HepG2 (cell line): ENCODE results near the gene ACOXL. TPM values are rescaled to one million over a fixed set of nuclear protein-coding genes. Genes with fewer than 3 reads are reported as not detected.

ENCODE experiments used
- CBX2 ChIP-seq, 2 experiments: fragments of 200-600 bp in 1 of 2; sonication (generic); formaldehyde crosslinking in 1 of 2; IDR thresholded peaks; 2 replicates each; pipeline versions ENCODE4 v1.7.0 to v1.8.1; 2018 to 2022; ENCODE audit warnings: low read depth in 2 of 2, low read length in 1 of 2, mild to moderate bottlenecking in 1 of 2, missing genetic modification reagents in 1 of 2
- CENPX ChIP-seq: sonication (generic); formaldehyde crosslinking; IDR thresholded peaks from 2 replicates; pipeline ENCODE4 v1.9.0; 2021; ENCODE audit warnings: mild to moderate bottlenecking, missing genetic modification reagents, moderate library complexity
- KDM5A ChIP-seq: fragments of 200-600 bp; sonication (generic); IDR thresholded peaks from 2 replicates; pipeline ENCODE4 v1.7.0; 2018; ENCODE audit warnings: antibody characterized with exemption, mild to moderate bottlenecking, low read length, borderline replicate concordance
- PHF21A ChIP-seq: sonication (generic); formaldehyde crosslinking; IDR thresholded peaks from 2 replicates; pipeline ENCODE4 v1.5.0; 2020; ENCODE audit warnings: mild to moderate bottlenecking, missing genetic modification reagents
- SNAPC2 ChIP-seq: sonication (generic); formaldehyde crosslinking; IDR thresholded peaks from 2 replicates; pipeline ENCODE4 v1.8.1; 2022; ENCODE audit warnings: mild to moderate bottlenecking, missing genetic modification reagents
- ZNF121 ChIP-seq: sonication (generic); formaldehyde crosslinking; IDR thresholded peaks from 2 replicates; pipeline ENCODE4 v1.5.0; 2020; ENCODE audit warnings: mild to moderate bottlenecking, missing genetic modification reagents
- ZNF678 ChIP-seq: sonication (generic); formaldehyde crosslinking; IDR thresholded peaks from 2 replicates; pipeline ENCODE4 v1.4.0; 2020; ENCODE audit warnings: mild to moderate bottlenecking, missing genetic modification reagents
- ZNF891 ChIP-seq: sonication (generic); formaldehyde crosslinking; IDR thresholded peaks from 2 replicates; pipeline ENCODE4 v1.5.0; 2020; ENCODE audit warnings: mild to moderate bottlenecking, missing genetic modification reagents
- polyA plus RNA-seq, 8 experiments: library from polyadenylated mRNA; depleted of rRNA in 3 of 8; stranded (reverse) in 7 of 8; unstranded in 1 of 8; fragments of >200 nt; fragmentation: Illumina TruSeq in 4 of 8; extraction: Trizol in 4 of 8; gene quantifications; 2 replicates each; pipeline versions ENCODE4 v1.2.1 to v1.2.3, GENCODE V29; 2011 to 2016; ENCODE audit warnings: low read depth in 4 of 8, missing spikeins in 1 of 8, mixed read lengths in 1 of 8; ENCODE audit not compliant: insufficient read depth in 1 of 8
- total RNA-seq, 5 experiments: library from RNA; depleted of rRNA; stranded (reverse); fragments of >200 nt; fragmentation: Illumina TruSeq; extraction: Trizol; gene quantifications; 2 replicates each; pipeline ENCODE4 v1.2.3, GENCODE V29; 2016; ENCODE audit warnings: low read depth in 1 of 5
- TF ChIP-seq, protein P1 (sequence below): sonication (generic); formaldehyde crosslinking; IDR thresholded peaks from 2 replicates; pipeline ENCODE4 v1.5.1; 2020; ENCODE audit warnings: mild to moderate bottlenecking, missing genetic modification reagents
- TF ChIP-seq, protein P2 (sequence below), 2 experiments: sonication (generic) in 1 of 2; formaldehyde crosslinking in 1 of 2; IDR thresholded peaks; 2 replicates each; pipeline versions ENCODE4 v1.4.0 to v1.6.1; 2016 to 2020; ENCODE audit warnings: borderline replicate concordance in 1 of 2, low read depth in 1 of 2, mild to moderate bottlenecking in 1 of 2, missing genetic modification reagents in 1 of 2
- TF ChIP-seq, protein P3 (sequence below): sonication (generic); formaldehyde crosslinking; IDR thresholded peaks from one replicate; pipeline ENCODE4 v1.5.1; 2020; ENCODE audit warnings: mild to moderate bottlenecking, missing genetic modification reagents; ENCODE audit errors: not compliant biosample characterization

ACOXL gene
- total and polyA plus RNA-seq, 2 of the 13 experiments (the other 11 are each of a cell fraction or from before 2014, with no cell fraction given) = not detected

DNA sequence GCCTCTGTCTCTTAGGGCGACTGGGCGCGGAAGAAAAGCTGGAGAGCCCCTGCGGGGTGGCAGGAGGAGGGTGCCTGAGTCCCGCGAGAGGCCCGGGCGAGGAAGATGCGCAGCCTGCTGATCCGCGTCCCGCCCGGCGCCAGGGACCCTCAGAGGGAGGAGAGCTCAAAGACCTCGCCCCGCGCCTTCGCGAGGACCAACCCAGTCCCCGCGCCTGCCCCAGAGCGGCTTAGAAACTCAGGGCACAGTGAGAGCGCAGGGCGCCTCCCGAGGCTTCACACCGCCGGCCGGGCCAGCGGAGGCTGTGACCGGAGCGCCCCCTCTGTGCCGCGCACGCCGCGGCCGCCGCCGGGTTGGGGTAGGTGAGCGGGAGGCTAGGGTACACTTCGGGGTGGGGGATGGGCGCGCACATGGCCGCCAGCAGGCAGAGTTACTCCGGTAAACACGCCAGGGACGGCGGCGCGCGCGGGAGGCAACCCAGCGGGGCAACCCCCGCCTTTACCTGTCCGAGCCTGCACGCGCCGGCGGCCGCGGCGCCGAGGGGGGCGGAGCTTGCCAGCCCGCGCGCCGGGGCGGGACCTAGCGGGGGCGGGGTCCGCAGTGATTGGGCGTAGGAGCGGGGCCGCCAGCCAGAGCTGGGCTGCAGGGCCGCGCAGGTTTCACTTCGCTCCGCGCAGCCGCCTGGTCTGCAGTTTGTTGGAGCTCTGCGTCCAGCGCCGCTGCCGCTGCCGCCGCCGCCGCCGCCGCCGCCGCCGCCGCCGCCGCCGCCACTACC lies 388.1 kb downstream of the ACOXL start, which contains the start of gene BCL2L11 (continued):
- TF ChIP-seq, protein P1, sequence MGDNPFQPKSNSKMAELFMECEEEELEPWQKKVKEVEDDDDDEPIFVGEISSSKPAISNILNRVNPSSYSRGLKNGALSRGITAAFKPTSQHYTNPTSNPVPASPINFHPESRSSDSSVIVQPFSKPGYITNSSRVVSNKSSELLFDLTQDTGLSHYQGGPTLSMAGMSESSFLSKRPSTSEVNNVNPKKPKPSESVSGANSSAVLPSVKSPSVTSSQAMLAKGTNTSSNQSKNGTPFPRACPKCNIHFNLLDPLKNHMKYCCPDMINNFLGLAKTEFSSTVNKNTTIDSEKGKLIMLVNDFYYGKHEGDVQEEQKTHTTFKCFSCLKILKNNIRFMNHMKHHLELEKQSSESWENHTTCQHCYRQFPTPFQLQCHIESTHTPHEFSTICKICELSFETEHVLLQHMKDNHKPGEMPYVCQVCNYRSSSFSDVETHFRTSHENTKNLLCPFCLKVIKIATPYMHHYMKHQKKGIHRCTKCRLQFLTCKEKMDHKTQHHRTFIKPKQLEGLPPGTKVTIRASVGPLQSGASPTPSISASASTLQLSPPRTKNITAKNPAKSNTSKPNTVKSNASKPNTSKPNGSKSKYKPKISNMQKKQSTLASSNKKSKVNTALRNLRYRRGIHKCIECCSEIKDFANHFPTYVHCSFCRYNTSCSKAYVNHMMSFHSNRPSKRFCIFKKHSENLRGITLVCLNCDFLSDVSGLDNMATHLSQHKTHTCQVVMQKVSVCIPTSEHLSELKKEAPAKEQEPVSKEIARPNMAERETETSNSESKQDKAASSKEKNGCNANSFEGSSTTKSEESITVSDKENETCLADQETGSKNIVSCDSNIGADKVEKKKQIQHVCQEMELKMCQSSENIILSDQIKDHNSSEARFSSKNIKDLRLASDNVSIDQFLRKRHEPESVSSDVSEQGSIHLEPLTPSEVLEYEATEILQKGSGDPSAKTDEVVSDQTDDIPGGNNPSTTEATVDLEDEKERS = 0 out of 2 replicates have a peak, but pooled peaks have one; percentile 32
- peak; percentile 94 for TF ChIP-seq SNAPC2 (CRISPR knock-in tag)
- peak; percentile 88 for TF ChIP-seq PHF21A
- TF ChIP-seq, protein P2, sequence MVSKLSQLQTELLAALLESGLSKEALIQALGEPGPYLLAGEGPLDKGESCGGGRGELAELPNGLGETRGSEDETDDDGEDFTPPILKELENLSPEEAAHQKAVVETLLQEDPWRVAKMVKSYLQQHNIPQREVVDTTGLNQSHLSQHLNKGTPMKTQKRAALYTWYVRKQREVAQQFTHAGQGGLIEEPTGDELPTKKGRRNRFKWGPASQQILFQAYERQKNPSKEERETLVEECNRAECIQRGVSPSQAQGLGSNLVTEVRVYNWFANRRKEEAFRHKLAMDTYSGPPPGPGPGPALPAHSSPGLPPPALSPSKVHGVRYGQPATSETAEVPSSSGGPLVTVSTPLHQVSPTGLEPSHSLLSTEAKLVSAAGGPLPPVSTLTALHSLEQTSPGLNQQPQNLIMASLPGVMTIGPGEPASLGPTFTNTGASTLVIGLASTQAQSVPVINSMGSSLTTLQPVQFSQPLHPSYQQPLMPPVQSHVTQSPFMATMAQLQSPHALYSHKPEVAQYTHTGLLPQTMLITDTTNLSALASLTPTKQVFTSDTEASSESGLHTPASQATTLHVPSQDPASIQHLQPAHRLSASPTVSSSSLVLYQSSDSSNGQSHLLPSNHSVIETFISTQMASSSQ (IDR thresholded peaks at IDR 0.05; ENCODE audit: low read depth) = no peak
- TF ChIP-seq, protein P2 (CRISPR knock-in tag; IDR thresholded peaks at IDR 0.05; ENCODE audit: borderline replicate concordance) = peak; percentile 84
- TF ChIP-seq KDM5A = no peak
- peak; percentile 88 for TF ChIP-seq ZNF891
- TF ChIP-seq CBX2 (IDR thresholded peaks at IDR 0.05; ENCODE audit: low read depth, low read length) = no peak
- TF ChIP-seq CBX2 (CRISPR knock-in tag; IDR thresholded peaks at IDR 0.05; ENCODE audit: low read depth) = 0 out of 2 replicates have a peak, but pooled peaks have one; percentile 51
- TF ChIP-seq, protein P3, sequence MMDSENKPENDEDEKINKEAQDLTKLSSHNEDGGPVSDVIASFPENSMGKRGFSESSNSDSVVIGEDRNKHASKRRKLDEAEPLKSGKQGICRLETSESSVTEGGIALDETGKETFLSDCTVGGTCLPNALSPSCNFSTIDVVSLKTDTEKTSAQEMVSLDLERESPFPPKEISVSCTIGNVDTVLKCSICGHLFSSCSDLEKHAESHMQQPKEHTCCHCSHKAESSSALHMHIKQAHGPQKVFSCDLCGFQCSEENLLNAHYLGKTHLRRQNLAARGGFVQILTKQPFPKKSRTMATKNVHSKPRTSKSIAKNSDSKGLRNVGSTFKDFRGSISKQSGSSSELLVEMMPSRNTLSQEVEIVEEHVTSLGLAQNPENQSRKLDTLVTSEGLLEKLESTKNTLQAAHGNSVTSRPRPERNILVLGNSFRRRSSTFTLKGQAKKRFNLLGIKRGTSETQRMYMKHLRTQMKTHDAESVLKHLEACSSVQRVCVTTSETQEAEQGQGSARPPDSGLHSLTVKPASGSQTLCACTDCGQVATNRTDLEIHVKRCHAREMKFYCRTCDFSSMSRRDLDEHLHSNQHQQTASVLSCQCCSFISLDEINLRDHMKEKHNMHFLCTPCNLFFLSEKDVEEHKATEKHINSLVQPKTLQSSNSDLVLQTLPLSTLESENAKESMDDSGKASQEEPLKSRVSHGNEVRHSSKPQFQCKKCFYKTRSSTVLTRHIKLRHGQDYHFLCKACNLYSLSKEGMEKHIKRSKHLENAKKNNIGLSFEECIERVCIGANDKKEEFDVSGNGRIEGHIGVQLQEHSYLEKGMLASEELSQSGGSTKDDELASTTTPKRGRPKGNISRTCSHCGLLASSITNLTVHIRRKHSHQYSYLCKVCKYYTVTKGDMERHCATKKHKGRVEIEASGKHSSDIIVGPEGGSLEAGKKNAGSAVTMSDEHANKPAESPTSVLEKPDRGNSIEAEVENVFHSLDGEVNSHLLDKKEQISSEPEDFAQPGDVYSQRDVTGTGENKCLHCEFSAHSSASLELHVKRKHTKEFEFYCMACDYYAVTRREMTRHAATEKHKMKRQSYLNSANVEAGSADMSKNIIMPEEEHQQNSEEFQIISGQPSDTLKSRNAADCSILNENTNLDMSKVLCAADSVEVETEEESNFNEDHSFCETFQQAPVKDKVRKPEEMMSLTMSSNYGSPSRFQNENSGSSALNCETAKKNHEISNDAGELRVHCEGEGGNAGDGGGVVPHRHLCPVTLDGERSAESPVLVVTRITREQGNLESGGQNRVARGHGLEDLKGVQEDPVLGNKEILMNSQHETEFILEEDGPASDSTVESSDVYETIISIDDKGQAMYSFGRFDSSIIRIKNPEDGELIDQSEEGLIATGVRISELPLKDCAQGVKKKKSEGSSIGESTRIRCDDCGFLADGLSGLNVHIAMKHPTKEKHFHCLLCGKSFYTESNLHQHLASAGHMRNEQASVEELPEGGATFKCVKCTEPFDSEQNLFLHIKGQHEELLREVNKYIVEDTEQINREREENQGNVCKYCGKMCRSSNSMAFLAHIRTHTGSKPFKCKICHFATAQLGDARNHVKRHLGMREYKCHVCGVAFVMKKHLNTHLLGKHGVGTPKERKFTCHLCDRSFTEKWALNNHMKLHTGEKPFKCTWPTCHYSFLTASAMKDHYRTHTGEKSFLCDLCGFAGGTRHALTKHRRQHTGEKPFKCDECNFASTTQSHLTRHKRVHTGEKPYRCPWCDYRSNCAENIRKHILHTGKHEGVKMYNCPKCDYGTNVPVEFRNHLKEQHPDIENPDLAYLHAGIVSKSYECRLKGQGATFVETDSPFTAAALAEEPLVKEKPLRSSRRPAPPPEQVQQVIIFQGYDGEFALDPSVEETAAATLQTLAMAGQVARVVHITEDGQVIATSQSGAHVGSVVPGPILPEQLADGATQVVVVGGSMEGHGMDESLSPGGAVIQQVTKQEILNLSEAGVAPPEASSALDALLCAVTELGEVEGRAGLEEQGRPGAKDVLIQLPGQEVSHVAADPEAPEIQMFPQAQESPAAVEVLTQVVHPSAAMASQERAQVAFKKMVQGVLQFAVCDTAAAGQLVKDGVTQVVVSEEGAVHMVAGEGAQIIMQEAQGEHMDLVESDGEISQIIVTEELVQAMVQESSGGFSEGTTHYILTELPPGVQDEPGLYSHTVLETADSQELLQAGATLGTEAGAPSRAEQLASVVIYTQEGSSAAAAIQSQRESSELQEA (CRISPR knock-in tag) = peak; percentile 69
- TF ChIP-seq ZNF678 = peak; percentile 99
- TF ChIP-seq ZNF121 = peak; percentile 66; the same call in 1 of the 2 replicates
- TF ChIP-seq CENPX (CRISPR knock-in tag) = no peak
